ENCODE measurements around the gene SCAMP1.

The SCAMP1 gene

DNA sequence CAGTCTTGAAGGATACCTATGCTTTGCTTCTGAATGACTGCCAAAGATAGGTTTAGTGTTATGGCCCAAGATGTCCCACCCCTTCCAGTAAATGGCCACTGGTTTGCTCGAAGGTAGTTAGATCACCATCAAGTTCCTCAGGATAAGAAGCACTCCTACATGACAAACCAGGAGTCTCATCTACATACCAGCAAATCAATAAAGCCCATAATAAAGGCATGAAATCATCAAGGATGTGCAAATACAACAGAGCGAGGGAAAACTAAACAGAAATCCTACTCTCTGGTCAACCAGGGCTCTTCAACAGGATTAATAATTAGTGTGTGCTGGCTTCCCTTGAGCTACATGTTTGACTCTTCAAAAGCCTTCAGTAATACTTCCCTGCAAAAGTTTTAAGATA is 147.1 kb downstream of the SCAMP1 start:
- POLR2A ChIA-PET, result no interaction called here
- DNase-seq (ENCODE audit: extremely low spot score), result no peak
- TF ChIP-seq, protein P1, sequence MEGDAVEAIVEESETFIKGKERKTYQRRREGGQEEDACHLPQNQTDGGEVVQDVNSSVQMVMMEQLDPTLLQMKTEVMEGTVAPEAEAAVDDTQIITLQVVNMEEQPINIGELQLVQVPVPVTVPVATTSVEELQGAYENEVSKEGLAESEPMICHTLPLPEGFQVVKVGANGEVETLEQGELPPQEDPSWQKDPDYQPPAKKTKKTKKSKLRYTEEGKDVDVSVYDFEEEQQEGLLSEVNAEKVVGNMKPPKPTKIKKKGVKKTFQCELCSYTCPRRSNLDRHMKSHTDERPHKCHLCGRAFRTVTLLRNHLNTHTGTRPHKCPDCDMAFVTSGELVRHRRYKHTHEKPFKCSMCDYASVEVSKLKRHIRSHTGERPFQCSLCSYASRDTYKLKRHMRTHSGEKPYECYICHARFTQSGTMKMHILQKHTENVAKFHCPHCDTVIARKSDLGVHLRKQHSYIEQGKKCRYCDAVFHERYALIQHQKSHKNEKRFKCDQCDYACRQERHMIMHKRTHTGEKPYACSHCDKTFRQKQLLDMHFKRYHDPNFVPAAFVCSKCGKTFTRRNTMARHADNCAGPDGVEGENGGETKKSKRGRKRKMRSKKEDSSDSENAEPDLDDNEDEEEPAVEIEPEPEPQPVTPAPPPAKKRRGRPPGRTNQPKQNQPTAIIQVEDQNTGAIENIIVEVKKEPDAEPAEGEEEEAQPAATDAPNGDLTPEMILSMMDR (IDR thresholded peaks at IDR 0.05; ENCODE audit: control extremely low read depth, extremely low read depth, low read depth, missing control alignments), result no peak
- CTCF ChIA-PET, result interaction anchor here (1.4 kb wide), 1 partner anchor 23 kb away, joined by 3 read pairs; no protein-coding TSS in a partner anchor

DNA sequence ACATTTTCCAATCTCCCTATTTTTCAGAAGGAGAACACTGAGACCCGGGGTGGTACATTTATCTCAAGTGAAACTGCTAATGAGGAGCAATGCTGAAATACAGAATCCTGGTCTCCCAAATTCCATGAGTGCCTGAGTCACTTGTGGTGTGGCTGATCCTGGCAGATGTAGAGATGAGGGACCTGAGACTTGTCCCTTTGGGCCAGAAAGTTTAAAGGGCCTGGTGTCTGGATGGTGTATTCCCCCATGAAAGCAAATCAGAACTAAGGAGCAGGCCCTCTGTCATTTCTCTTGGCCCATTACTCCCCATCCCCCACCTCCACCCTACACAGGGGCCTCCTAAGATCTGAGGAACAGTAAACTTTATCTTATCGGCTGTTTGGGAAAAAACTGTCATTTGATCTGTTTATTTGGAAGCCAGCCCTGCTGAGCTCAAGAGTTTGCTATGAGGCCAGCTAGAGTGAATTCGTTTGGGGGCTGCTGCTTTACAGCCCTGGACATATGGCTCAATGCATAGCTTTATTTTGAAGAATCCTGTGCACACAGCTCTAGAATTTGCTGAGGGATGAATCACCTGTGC is 147.9 kb downstream of the SCAMP1 start:
- ChIA-PET CTCF (interaction anchor here (1.1 to 1.5 kb wide), 4 partner anchors 22 to 457 kb away, joined by 3 to 4 read pairs (median 3); no protein-coding TSS in a partner anchor), POLR2A (no interaction called here)
- TF ChIP-seq, protein P1 (IDR thresholded peaks at IDR 0.05; ENCODE audit: control extremely low read depth, extremely low read depth, low read depth, missing control alignments), result no peak
- DNase-seq (ENCODE audit: extremely low spot score), result no peak

DNA sequence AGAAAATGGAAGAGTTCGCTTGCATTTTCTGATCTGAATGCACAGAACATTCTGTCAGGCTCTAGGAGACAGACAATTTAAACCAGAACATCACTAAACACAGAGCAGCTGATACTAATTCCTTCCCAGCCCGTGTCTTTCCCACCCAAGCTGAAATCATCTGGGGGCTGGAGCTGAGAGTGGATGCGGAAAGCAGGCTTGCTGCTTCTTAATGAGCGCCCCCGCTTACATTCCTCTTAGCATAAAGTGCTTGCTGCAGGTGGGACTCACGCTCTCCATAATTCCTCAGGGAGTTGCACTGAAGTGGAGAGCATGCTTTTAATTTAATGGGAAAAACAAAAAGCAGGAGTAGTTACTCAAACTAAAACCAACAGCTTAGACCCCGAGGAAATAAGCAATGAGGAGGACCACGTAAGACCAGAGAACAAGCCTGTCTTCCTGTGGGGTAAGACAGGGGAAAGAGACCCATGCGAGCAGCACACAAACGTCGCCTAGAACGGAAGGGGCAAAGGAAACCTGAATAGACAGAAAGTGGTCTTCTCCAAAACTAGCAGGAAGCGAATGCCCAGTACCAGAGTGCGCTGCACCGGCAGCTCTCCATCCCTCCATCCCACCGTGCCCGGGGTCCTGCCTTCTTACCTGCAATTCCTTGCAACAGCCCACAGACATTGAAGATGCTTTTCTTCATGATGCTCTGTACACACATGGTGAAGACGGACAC is 148.9 kb downstream of the SCAMP1 start:
- no peak for DNase-seq (ENCODE audit: extremely low spot score)
- POLR2A ChIA-PET, result no interaction called here
- TF ChIP-seq, protein P1 (IDR thresholded peaks at IDR 0.05; ENCODE audit: control extremely low read depth, extremely low read depth, low read depth, missing control alignments), result no peak
- CTCF ChIA-PET, result interaction anchor here (0.7 to 1.5 kb wide), 8 partner anchors 13 to 456 kb away, joined by 3 to 4 read pairs (median 3); no protein-coding TSS in a partner anchor

DNA sequence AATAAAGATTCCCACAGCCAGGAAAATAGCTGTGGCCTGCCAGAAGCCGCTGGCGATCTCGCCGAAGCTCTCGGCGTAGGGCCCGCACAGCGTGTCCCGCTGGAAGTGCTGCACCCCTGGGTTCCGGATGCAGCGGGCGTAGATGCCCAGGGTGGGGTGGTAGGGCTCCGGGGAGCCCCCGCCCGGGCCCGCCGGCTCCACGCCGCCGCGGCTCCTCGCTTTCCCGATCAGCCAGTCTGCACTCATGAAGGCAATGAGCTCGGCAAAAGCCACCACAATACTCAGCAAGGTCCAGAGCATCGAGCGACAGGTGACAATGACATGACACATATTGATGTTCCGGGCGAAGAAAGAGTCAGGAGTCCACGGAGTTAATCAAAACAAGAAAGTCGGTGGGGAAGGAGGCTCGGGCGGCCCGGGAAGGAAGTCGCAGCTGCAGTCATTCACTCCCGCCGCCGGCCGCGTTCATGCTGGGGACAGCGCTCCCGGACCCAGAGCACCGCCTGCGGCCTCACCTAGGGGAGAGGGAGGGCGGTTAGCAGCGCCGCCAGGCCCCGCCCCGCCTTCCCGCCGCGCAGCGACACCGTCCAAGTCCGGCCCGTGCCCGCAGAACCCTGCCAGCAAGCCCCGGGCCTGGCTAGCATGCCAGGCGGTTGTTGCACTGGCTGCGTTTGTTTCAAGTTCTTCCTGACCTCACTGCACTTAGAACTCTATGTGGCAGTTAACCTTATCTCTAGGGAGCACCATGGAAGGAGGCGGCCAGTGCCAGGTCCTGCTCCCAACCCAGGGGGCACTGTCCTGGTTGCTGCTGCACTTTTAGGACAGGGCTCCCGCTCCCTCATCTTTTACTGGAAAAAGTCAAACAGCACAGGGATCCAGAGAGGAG is 149.7 kb downstream of the SCAMP1 start:
- POLR2A ChIA-PET, result no interaction called here
- peak; percentile 75 for DNase-seq (ENCODE audit: extremely low spot score)
- CTCF ChIA-PET, result interaction anchor here (1.0 to 1.5 kb wide), 5 partner anchors 14 to 455 kb away, joined by 3 to 4 read pairs (median 3); no protein-coding TSS in a partner anchor
- TF ChIP-seq, protein P1 (IDR thresholded peaks at IDR 0.05; ENCODE audit: control extremely low read depth, extremely low read depth, low read depth, missing control alignments), result peak; percentile 3

DNA sequence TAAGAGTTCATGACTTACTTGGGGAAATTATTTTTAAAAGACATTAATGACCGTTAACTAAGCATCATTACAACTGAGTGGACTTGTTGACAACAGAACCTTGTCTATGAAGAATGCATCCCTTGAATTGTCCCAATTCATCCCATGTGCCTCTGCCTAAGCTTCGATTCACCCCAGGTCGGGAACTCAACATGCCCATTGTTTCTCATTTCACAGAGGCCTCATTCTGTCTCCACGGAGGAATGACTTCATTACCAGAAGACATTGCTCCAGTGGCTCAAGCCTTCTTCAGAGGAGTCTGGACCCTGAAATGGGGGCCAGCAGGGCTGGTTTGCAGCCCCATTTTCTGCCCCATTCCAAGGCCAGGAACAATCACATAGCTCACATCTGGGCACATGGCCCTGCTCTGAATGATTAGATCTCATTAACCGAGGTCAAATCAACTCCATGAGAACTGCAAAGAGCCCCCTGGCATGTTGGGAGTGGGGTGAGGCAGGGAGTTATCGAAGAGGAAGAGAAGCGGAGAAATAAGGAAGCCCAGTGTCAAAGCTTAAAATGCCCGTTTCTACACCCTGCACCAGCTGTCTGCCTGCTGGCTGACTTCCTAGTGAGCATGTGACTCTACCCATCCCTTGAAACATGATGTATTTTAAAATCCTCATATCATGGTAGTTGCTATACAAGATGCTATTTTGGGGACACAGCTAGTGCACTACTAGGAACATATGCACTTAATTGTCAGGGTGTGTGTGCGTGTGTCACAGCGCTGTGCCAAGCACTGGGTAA is 150.9 kb downstream of the SCAMP1 start:
- TF ChIP-seq, protein P1 (IDR thresholded peaks at IDR 0.05; ENCODE audit: control extremely low read depth, extremely low read depth, low read depth, missing control alignments), result no peak
- DNase-seq (ENCODE audit: extremely low spot score), result no peak
- CTCF ChIA-PET, result interaction anchor here (1.5 to 1.8 kb wide), 2 partner anchors 22 to 454 kb away, joined by 3 to 5 read pairs; no protein-coding TSS in a partner anchor
- POLR2A ChIA-PET, result no interaction called here

Measured in GM10248 (cell line).